SK-N-SH (cell line): ENCODE data around the gene SLC1A3. TPM values are rescaled to one million over a fixed set of nuclear protein-coding genes. Genes with fewer than 3 reads are reported as not detected.

Source experiments
- CTCF ChIA-PET: fragments of 300-600, 350-600 bp; formaldehyde crosslinking; extraction: SDS; loops from one replicate; lab custom pipeline; 2021; lab: Yijun Ruan, JAX
- POLR2A ChIA-PET: fragments of 350-600 bp; sonication (Branson Sonifier 250); formaldehyde crosslinking; extraction: SDS; loops from one replicate; lab custom pipeline; 2020; ENCODE audit warnings: antibody characterized with exemption, inconsistent platforms; lab: Yijun Ruan, JAX
- DNase-seq: peaks from one replicate; pipeline ENCODE4 v3.0.0; 2012
- H2AFZ ChIP-seq: fragments of 200-600 bp; sonication (generic); 2 replicates; pipeline ENCODE4 v1.8.1; 2016; ENCODE audit warnings: antibody characterized with exemption, mild to moderate bottlenecking, low read depth
- H3F3A ChIP-seq: fragments of 200-600 bp; sonication (generic); replicated peaks from 2 replicates; pipeline ENCODE3; 2016; ENCODE audit warnings: antibody characterized with exemption, mild to moderate bottlenecking; ENCODE audit not compliant: insufficient read depth
- H3K27ac ChIP-seq, 2 experiments: fragments of 200-500 bp in 1 of 2; fragments of 200-600 bp in 1 of 2; sonication (Bioruptor generic) in 1 of 2; sonication (generic), shearing (Covaris generic) in 1 of 2; 2 replicates each; pipeline versions ENCODE4 v1.5.1 to v1.6.1; 2014 to 2016; ENCODE audit warnings: low read depth in 2 of 2, inconsistent platforms in 1 of 2, low read length in 1 of 2, mild to moderate bottlenecking in 1 of 2, mixed read lengths in 1 of 2
- H3K27me3 ChIP-seq: fragments of 200-600 bp; sonication (generic), shearing (Covaris generic); 2 replicates; pipeline ENCODE4 v1.6.1; 2016; ENCODE audit warnings: mixed run types; ENCODE audit not compliant: insufficient read depth
- H3K36me3 ChIP-seq, 2 experiments: fragments of 200-500 bp in 1 of 2; fragments of 200-600 bp in 1 of 2; sonication (Bioruptor generic) in 1 of 2; sonication (generic) in 1 of 2; replicated peaks in 1 of 2; 2 replicates each; pipeline versions ENCODE3 to v1.5.1; 2014 to 2016; ENCODE audit warnings: low read length in 1 of 2, mild to moderate bottlenecking in 1 of 2; ENCODE audit not compliant: insufficient read depth in 2 of 2, control insufficient read depth in 1 of 2
- H3K4me1 ChIP-seq, 2 experiments: fragments of 200-500 bp in 1 of 2; fragments of 200-600 bp in 1 of 2; sonication (Bioruptor generic) in 1 of 2; sonication (generic), shearing (Covaris generic) in 1 of 2; 2 replicates each; pipeline versions ENCODE4 v1.5.1 to v1.6.1; 2014 to 2016; ENCODE audit warnings: low read depth in 1 of 2, low read length in 1 of 2, mixed run types in 1 of 2; ENCODE audit not compliant: insufficient read depth in 2 of 2, control insufficient read depth in 1 of 2
- H3K4me2 ChIP-seq: fragments of 200-600 bp; sonication (generic), shearing (Covaris generic); 2 replicates; pipeline ENCODE4 v1.6.1; 2017; ENCODE audit warnings: mixed run types
- H3K4me3 ChIP-seq, 2 experiments: fragments of 200-500 bp in 1 of 2; fragments of 200-600 bp in 1 of 2; sonication (Bioruptor generic) in 1 of 2; sonication (generic), shearing (Covaris generic) in 1 of 2; 2 replicates each; pipeline versions ENCODE4 v1.5.1 to v1.8.1; 2014 to 2016; ENCODE audit warnings: low read depth in 2 of 2, inconsistent platforms in 1 of 2, low read length in 1 of 2, mild to moderate bottlenecking in 1 of 2, mixed read lengths in 1 of 2, moderate library complexity in 1 of 2
- H3K79me2 ChIP-seq: fragments of 200-600 bp; sonication (generic); 2 replicates; pipeline ENCODE4 v1.8.1; 2017; ENCODE audit warnings: mild to moderate bottlenecking; ENCODE audit not compliant: insufficient read depth
- H3K9ac ChIP-seq: fragments of 200-600 bp; sonication (generic); 2 replicates; pipeline ENCODE4 v1.6.1; 2017; ENCODE audit warnings: mixed run types
- H3K9me2 ChIP-seq: fragments of 200-600 bp; sonication (generic); 2 replicates; pipeline ENCODE4 v1.6.1; 2017; ENCODE audit warnings: mixed run types
- H3K9me3 ChIP-seq: fragments of 200-600 bp; sonication (generic); 2 replicates; pipeline ENCODE4 v1.6.1; 2017; ENCODE audit warnings: mixed run types, mild to moderate bottlenecking, moderate library complexity
- H4K20me1 ChIP-seq: fragments of 200-600 bp; sonication (generic); 2 replicates; pipeline ENCODE4 v1.6.1; 2017; ENCODE audit warnings: mild to moderate bottlenecking, mixed run types; ENCODE audit not compliant: insufficient read depth
- CHD2 ChIP-seq: fragments of 150-350 bp; IDR thresholded peaks from 2 replicates; pipeline ENCODE4 v1.6.1; 2018; ENCODE audit warnings: low read length; ENCODE audit not compliant: partially characterized antibody
- ELF1 ChIP-seq: IDR thresholded peaks from 2 replicates; pipeline ENCODE4 v1.4.0; 2012
- FOSL2 ChIP-seq: IDR thresholded peaks from 2 replicates; pipeline ENCODE4 v1.4.0; 2012; ENCODE audit warnings: low read depth, mild to moderate bottlenecking, moderate library complexity, borderline replicate concordance
- FOXM1 ChIP-seq: IDR thresholded peaks from 2 replicates; pipeline ENCODE4 v1.4.0; 2012; ENCODE audit warnings: low read depth, mild to moderate bottlenecking
- GABPA ChIP-seq: IDR thresholded peaks from 2 replicates; pipeline ENCODE4 v1.4.0; 2012; ENCODE audit warnings: low read depth, mild to moderate bottlenecking
- GATA2 ChIP-seq: sonication (generic); formaldehyde crosslinking; IDR thresholded peaks from 2 replicates; pipeline ENCODE4 v1.5.0; 2020; ENCODE audit warnings: mild to moderate bottlenecking, missing genetic modification reagents
- JUND ChIP-seq: IDR thresholded peaks from 2 replicates; pipeline ENCODE4 v1.4.0; 2012
- MEF2A ChIP-seq: IDR thresholded peaks from 2 replicates; pipeline ENCODE4 v1.4.0; 2012; ENCODE audit warnings: low read depth, borderline replicate concordance
- SIN3A ChIP-seq: IDR thresholded peaks from 2 replicates; pipeline ENCODE4 v1.6.1; 2012; ENCODE audit warnings: low read depth, mild to moderate bottlenecking, low read length, moderate library complexity, borderline replicate concordance
- SMC3 ChIP-seq: IDR thresholded peaks from 2 replicates; pipeline ENCODE4 v1.6.1; 2012; ENCODE audit warnings: low read depth, low read length, improper control_type of control experiment
- TAF1 ChIP-seq: IDR thresholded peaks from 2 replicates; pipeline ENCODE4 v1.6.1; 2012; ENCODE audit warnings: low read depth, mild to moderate bottlenecking, low read length, moderate library complexity, borderline replicate concordance
- TEAD4 ChIP-seq: IDR thresholded peaks from 2 replicates; pipeline ENCODE4 v1.4.0; 2012; ENCODE audit warnings: mild to moderate bottlenecking, borderline replicate concordance; ENCODE audit not compliant: insufficient read depth
- USF2 ChIP-seq: fragments of 150-350 bp; IDR thresholded peaks from 2 replicates; pipeline ENCODE4 v1.6.1; 2017; ENCODE audit warnings: antibody characterized with exemption, low read length, low read depth, borderline replicate concordance
- YY1 ChIP-seq: IDR thresholded peaks from 2 replicates; pipeline ENCODE4 v1.4.0; 2012; ENCODE audit warnings: low read depth, mild to moderate bottlenecking
- WGBS: methylation state at CpG from one replicate; pipeline ENCODE4 v1.1.6; 2017; ENCODE audit warnings: low lambda C conversion rate; 5-methylcytosine and 5-hydroxymethylcytosine counted together
- polyA plus RNA-seq, 3 experiments: library from polyadenylated mRNA; depleted of rRNA; stranded (reverse); fragments of >200 nt; gene quantifications; 2 replicates each; pipeline ENCODE4 v1.2.3, GENCODE V29; 2012
- TF ChIP-seq, protein P1 (sequence below): fragments of 200-600 bp; sonication (generic); IDR thresholded peaks from 2 replicates; pipeline ENCODE4 v1.6.1; 2017; ENCODE audit warnings: antibody characterized with exemption, mild to moderate bottlenecking, moderate library complexity
- TF ChIP-seq, protein P2 (sequence below): IDR thresholded peaks from 2 replicates; pipeline ENCODE4 v1.4.0; 2012; ENCODE audit warnings: low read depth, borderline replicate concordance
- TF ChIP-seq, protein P3 (sequence below): IDR thresholded peaks from 2 replicates; pipeline ENCODE4 v1.4.0; 2012; ENCODE audit warnings: low read depth, borderline replicate concordance

The SLC1A3 gene
- polyA plus RNA-seq, 1 of the 3 experiments (the other 2 are of a cell fraction) = not detected

GRCh38 chr5:36647046-36647445 is 40.6 kb downstream of the SLC1A3 start:
- Histone ChIP-seq H3K4me3 (no peak overlapping the region), H4K20me1 (no peaks in the 10 kb centered on the region), H3K9me3 (no peaks in the 10 kb centered on the region), H3K79me2 (no peaks in the 10 kb centered on the region), H3K36me3 (no peaks in the 10 kb centered on the region), H3K9me2 (no peaks in the 10 kb centered on the region), H3K4me1 (no peaks in the 10 kb centered on the region), H3K4me2 (no peak overlapping the region), H3F3A (no peaks in the 10 kb centered on the region), H3K27ac (no peak overlapping the region), H3K9ac (no peak overlapping the region), H2AFZ (no peak overlapping the region), H3K27me3 (peaks cover 6% of the 10 kb centered on the region; the same call in 1 of the 2 replicates)
- ChIA-PET POLR2A (no interaction called here), CTCF (no interaction called here)
- no peak for DNase-seq
- TF ChIP-seq, protein P1, sequence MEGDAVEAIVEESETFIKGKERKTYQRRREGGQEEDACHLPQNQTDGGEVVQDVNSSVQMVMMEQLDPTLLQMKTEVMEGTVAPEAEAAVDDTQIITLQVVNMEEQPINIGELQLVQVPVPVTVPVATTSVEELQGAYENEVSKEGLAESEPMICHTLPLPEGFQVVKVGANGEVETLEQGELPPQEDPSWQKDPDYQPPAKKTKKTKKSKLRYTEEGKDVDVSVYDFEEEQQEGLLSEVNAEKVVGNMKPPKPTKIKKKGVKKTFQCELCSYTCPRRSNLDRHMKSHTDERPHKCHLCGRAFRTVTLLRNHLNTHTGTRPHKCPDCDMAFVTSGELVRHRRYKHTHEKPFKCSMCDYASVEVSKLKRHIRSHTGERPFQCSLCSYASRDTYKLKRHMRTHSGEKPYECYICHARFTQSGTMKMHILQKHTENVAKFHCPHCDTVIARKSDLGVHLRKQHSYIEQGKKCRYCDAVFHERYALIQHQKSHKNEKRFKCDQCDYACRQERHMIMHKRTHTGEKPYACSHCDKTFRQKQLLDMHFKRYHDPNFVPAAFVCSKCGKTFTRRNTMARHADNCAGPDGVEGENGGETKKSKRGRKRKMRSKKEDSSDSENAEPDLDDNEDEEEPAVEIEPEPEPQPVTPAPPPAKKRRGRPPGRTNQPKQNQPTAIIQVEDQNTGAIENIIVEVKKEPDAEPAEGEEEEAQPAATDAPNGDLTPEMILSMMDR = no peak
- TF ChIP-seq FOSL2 (no peak), GABPA (no peak)
- TF ChIP-seq, protein P2, sequence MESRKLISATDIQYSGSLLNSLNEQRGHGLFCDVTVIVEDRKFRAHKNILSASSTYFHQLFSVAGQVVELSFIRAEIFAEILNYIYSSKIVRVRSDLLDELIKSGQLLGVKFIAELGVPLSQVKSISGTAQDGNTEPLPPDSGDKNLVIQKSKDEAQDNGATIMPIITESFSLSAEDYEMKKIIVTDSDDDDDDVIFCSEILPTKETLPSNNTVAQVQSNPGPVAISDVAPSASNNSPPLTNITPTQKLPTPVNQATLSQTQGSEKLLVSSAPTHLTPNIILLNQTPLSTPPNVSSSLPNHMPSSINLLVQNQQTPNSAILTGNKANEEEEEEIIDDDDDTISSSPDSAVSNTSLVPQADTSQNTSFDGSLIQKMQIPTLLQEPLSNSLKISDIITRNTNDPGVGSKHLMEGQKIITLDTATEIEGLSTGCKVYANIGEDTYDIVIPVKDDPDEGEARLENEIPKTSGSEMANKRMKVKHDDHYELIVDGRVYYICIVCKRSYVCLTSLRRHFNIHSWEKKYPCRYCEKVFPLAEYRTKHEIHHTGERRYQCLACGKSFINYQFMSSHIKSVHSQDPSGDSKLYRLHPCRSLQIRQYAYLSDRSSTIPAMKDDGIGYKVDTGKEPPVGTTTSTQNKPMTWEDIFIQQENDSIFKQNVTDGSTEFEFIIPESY = no peak

DNA sequence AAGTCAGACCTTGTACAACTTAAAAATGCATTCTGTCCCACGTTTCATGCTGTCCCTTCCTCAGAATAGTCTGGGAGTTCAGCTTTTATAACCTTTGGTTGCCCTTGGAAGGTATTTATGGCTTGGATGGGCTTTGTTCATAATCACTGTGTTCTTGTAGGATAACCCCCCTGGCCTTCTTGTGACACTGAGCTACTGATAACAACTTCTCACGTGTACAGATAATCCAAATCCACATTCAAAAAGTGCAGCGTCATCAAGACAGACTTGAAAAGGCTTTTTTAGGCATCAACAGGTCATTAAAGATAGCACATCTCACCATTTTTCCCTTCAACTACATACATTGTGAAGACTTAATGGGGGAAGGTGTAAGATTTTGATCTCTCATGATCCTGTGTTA is 42.0 kb downstream of the SLC1A3 start:
- ChIA-PET POLR2A (no interaction called here), CTCF (no interaction called here)
- Histone ChIP-seq H3K27me3 (peaks cover 14% of the 10 kb centered on the region; the same call in 1 of the 2 replicates), H3K9me2 (no peaks in the 10 kb centered on the region), H3K4me1 (no peaks in the 10 kb centered on the region), H3K9ac (no peak overlapping the region), H2AFZ (no peak overlapping the region), H3K36me3 (no peaks in the 10 kb centered on the region), H3F3A (no peaks in the 10 kb centered on the region), H3K79me2 (no peaks in the 10 kb centered on the region), H4K20me1 (no peaks in the 10 kb centered on the region)
- 0% methylated on average over 3 of the region's 3 CpGs for WGBS
- DNase-seq = no peak
- TF ChIP-seq TAF1 (no peak), YY1 (no peak), GATA2 (no peak), SIN3A (no peak), USF2 (no peak), SMC3 (no peak), CHD2 (no peak), MEF2A (no peak), ELF1 (no peak), TEAD4 (no peak), JUND (no peak), FOXM1 (no peak)
- TF ChIP-seq, protein P3, sequence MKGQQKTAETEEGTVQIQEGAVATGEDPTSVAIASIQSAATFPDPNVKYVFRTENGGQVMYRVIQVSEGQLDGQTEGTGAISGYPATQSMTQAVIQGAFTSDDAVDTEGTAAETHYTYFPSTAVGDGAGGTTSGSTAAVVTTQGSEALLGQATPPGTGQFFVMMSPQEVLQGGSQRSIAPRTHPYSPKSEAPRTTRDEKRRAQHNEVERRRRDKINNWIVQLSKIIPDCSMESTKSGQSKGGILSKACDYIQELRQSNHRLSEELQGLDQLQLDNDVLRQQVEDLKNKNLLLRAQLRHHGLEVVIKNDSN = no peak
- TF ChIP-seq, all 33 proteins: peak for 0
- Histone ChIP-seq H3K9me3 (no peaks in the 10 kb centered on the region), H3K4me2 (no peak overlapping the region), H3K27ac (no peak overlapping the region), H3K4me3 (no peak overlapping the region)
